ENCODE data around the gene NT5DC1.

The NT5DC1 gene

DNA sequence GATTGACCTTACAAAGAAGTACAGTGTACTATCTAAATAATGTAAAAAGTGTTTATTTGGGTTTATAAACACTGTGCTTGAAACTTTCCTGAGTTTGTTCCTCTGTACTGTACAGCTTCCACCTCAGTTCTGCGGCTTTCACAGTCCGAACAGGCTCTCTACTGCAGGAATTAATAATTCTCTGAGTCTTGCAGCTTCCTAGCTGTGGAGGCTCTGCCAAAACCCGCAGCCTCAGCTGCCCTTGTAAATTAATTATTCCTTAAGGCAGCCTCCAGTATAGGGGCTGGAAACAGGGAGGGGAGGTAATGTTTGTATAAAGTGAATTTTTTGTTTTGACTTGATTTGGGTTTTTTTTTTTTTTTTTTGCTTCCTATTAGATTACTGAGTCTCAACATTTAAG is 134.0 kb downstream of the NT5DC1 start:
- in situ Hi-C loops (cut with MboI; ENCODE audit: low sequenced_read_pairs): no loop called here

DNA sequence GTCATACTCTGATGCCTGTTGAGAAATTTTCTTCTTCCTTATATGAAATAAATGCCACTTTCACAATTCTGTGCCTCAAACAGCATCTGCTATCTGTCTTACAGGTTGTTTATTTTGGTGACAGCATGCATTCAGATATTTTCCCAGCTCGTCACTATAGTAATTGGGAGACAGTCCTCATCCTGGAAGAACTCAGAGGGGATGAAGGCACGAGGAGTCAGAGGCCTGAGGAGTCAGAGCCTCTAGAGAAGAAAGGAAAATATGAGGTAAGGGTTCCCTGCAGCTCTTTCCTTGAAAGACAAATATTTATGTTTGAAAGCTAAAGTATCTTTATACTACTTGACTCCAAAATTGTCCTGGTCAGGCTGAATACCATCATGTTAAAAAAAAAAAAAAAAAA is 137.4 kb downstream of the NT5DC1 start:
- in situ Hi-C loops (cut with MboI; ENCODE audit: low sequenced_read_pairs): no loop called here

DNA sequence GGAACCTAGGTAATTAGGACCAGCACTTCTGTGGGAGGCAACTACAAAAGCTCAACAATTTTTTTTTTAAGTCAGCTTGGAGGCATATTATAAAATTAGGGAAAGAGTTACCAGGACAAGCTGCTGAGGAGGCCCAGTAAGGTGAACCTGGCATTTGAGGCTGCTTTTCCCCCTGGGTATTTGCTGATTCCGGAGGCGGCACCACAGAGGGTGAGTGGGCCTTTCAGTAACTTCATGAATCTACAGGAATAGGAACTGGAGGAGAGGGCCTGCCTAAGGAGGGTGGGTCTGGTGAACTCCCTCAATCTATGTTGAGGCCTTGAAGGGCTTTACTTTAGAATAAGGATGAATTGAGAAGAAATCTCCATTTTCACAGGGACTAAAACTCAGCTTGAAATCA is 138.6 kb downstream of the NT5DC1 start:
- in situ Hi-C loops (cut with MboI; ENCODE audit: low sequenced_read_pairs): no loop called here

DNA sequence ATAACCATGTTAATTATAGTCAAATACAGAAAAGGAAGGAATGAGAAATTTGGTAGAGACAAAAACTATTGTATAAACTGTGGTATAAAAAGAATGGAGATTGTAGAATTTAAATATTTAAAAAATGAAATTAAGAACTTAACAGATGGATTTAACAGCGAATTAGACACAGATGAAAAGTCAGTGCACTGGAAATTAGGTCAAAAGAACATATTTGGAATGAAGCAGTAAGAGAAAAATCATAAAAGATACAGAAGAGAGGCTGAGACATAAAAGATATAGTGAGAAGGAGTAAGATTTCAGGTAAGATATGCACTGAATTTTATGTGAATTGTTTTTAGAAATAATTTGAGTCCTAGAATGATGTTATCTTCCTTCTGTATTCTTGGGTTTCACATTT is 139.2 kb downstream of the NT5DC1 start:
- in situ Hi-C loops (cut with MboI; ENCODE audit: low sequenced_read_pairs): no loop called here

DNA sequence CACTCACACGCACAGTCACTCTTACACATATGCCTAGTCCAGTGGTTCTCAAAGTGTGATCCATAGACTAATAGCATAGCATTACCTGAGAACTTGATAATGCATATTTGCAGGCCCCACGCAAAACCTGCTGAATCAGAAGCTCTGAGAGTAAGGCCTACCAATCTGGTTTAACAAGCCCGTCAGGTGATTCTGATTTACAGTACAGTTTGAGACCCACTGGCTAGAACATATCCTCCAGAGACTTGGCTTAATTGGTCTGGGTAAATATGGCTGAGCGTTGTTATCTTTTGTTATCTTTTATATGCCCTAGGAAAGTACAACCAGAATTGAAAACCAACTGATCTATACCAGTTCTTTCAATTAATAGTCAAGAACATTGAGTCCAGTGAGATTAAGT is 143.6 kb downstream of the NT5DC1 start:
- in situ Hi-C loops (cut with MboI; ENCODE audit: low sequenced_read_pairs): no loop called here

DNA sequence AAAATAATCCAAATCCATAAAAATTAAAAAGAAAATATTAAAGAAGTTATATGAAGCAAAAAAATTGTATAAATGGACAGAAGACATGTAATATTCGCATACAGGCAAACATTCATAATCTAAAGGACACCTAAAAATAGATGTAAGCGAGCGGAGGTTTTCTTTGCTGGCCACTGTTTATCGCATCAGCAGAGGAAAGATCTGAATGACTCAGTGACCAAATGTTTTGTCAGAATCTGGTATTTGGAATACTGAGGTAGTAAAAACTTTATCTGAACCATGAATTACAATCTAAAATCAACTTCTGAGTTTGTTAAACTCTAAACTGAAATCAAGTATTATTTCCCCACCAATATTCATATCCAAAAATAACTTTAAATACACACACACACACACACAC is 145.4 kb downstream of the NT5DC1 start:
- in situ Hi-C loops (cut with MboI; ENCODE audit: low sequenced_read_pairs): no loop called here

DNA sequence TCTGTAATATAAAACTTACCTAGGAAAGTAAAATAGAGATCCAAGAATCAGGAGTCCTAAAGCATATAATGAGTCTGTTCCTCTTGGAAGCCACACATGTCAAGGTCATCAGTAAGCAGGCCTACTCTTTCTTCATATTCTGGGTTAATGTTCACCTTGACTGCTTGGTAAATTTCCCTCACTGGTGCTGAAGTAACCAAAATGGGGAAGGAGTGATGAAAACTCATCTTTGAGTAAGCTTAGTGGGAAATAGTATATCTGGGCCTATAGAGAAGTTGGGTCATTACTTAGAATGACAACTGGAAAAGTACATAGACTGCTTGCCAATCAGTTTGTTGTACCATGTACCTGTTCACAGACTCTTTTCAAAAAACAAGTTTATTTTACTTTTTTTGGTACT is 146.6 kb downstream of the NT5DC1 start:
- in situ Hi-C loops (cut with MboI; ENCODE audit: low sequenced_read_pairs): no loop called here

DNA sequence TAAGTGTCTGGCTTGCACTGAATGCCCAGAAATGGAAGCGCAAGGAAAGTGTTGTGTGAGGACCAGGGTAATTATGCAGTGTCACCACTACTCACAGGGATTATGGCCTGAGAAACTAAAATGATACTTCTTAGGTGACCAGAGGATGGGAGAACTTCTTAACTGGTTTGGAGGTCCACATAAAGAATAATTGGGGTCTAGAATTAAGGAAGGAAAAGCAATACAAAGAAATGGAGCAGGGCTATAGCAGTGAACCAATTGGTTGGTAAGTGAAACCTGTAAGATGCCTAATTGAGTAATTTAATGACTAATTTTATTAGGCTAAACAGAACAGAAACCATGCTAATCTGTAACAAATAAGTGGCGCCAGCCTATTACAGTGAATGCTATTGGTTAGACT is 147.9 kb downstream of the NT5DC1 start:
- in situ Hi-C loops (cut with MboI; ENCODE audit: low sequenced_read_pairs): no loop called here

DNA sequence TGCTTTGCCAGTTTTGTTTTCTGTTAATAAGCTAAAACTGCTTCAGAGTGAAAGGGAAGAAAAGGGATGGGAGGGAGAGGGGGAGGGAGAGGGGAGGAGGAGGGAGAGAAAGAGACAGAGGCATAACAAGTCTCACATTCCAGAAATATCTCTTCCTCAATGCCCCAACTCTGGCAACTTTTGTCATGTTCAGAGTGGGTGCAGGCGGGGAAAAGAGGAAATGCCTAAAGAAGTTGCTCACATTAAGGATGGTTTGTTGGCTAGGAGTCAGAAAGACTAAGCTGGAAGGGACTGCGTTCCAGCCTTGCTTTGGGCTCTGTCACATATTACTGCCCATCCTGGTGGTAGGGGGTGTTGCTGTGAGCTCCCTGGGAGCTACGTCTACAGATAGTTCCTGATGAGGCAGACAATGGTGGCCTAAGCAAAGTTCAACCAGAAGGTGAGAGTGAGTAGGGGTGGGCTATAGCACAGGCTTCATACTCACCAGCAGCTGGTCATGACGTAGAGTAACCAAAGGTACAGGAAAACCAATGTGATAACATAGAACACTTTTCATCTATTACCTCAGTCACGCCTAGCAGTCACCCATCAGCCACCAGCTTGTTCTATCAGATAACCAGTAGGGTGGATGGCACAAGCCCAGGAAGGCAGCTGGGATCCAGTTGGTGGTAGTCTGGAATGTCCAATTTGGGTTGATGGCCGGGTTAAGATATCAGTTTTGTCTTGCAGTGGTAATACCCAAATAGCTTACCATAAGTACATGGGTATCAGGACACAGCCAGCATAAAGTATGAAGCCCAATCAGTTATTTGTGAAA is 151.1 kb downstream of the NT5DC1 start:
- in situ Hi-C loops (cut with MboI; ENCODE audit: low sequenced_read_pairs): no loop called here

DNA sequence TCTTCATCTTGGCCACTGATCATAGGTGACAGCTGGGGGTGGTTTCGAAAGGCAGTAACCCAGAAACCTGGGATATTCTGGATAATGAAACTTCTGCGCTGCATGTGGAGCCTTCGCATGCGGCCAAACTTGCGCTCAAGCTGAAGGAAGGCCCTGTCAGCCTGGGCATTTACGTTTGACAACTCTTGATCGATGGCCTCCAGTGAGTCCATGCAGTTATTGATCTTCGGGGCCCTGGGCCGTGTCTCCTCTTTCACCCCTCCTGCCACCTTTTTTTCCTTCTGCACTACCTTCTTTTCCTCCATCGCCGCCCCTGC is 152.5 kb downstream of the NT5DC1 start:
- in situ Hi-C loops (cut with MboI; ENCODE audit: low sequenced_read_pairs): no loop called here

DNA sequence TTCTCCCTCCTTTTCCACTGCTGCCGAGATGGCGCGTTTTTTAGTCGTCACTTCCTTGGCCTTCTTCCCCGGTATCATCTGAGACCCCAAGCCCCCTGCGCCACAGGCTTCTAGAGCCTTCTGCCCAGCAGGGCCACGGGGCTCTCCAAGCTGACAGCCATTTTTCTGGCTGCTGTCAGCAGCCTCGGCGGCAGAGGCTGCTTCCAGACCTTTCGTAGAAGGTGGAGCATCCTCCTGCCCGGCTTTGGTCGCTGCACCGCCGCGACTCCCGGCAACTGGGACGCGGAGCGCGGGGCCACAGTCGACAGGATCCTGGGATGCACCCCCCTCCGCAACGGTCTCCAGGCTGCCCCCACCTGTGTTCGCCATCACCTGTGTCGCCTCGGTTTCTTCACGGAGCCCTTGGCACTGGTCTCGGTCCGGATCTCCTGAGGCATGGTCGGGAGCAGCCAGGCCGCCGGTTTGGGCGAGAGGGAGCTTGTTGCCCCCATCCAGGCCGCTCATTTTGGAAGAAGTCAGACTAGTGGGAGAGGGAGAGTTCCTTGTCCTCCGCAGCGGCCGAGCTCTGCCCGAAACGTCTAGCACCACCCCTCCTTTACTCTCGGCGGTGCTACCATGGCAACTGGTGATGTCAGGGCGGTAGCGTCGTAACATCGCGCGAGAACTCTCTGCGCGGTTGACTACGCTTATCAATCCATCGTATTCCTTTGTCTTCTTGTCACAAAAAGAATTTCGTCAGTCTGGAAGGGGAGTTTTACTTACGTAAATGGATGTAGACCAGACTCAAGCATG is 153.0 kb downstream of the NT5DC1 start, which contains the start of gene TSPYL4:
Gene TSPYL4 (minus strand): TSS at position 571 of the 792 bp plus-strand sequence. CDS start 67 bp downstream, at position 504.
- in situ Hi-C loops (cut with MboI; ENCODE audit: low sequenced_read_pairs): no loop called here

DNA sequence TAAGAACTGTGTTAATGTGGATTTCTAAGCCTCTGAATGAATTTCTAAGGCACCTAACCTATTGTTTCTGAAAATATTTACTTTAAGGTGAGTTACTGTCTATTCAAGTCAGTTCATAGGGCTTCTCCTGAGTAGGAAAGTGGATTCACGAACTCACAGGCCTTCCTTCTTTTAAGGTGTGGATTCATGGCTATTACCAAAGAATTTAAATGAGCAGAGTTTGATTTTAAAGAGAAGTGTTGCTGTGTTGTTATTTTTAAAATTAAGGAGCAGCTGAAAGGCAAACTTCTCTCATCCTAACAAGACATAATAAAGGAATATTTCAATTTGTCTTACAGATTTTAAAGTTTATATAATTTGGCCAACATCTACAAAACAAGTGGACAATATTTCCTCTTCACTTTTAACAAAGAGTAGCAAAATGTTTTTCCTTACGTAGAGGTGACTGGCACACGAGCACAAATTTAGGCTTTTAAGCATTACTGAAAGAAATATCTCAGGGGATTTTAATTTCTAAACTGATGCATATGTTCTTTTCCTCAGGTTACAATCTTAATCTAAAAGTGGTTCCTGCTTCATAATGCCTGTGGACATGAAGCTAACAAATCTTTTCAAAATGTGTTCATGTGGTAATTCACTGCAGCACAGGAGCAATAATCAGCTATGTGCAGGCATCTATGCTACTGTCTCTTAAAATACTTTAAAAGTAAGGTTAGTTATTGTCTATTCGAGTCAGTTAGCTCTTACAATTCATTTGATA is 153.8 kb downstream of the NT5DC1 start:
- in situ Hi-C loops (cut with MboI; ENCODE audit: low sequenced_read_pairs): no loop called here

DNA sequence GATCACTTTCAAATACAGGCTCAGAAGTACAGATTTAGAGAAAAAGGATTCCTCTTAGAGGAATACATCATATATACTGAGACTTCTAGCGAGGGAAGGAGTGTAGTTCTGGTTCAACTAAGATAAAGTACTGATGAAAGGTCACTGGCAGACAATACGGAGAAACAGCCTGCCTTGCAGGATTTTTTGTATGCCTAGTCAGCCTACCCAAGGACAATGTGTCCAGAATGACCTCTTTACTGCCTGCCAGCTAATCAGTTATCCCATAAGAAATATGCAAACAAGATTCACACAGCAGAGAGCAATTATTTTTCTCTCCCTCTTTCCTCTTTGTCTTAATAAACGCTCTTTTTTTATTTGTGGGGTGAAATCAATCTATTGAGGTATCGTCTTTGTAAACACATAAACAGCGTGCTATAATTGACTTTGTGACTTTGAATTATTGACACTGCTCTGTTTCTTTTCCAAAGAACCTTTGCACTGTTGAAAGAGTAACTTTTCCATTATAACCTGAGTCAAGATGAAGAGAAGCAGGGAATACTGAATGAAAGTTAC is 154.7 kb downstream of the NT5DC1 start:
- in situ Hi-C loops (cut with MboI; ENCODE audit: low sequenced_read_pairs): no loop called here

DNA sequence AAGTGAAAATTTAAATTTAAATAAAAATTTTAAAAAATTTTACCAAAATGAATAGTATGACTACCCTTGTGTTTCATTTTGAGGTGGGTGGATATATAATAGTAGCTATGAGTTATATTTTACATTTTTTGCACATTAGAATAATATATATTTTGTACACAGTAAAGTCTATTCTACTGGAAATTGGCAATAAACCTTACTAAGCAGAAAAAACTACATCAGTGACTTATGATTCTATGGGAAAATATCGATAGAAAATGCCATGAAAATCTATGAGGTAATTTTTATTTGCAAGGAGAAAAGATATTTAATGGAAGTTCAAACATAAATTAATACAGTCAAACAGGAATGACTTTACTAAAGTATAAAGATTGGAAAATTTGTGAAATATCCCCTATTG is 156.0 kb downstream of the NT5DC1 start:
- in situ Hi-C loops (cut with MboI; ENCODE audit: low sequenced_read_pairs): no loop called here

DNA sequence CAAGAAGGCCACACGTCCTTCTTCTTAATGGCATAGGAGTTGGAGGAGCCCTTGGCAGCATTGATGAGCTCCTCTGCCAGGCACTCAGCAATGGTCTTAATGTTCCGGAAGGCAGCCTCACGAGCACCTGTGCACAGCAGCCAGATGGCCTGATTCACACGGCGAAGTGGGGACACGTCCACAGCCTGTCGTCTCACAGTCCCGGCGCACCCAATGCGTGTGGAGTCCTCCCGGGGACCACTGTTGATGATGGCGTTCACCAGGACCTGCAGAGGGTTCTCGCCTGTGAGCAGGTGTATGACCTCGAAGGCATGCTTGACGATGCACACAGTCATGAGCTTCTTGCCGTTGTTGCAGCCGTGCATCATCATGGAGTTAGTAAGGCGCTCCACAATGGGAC is 157.9 kb downstream of the NT5DC1 start:
- in situ Hi-C loops (cut with MboI; ENCODE audit: low sequenced_read_pairs): no loop called here

DNA sequence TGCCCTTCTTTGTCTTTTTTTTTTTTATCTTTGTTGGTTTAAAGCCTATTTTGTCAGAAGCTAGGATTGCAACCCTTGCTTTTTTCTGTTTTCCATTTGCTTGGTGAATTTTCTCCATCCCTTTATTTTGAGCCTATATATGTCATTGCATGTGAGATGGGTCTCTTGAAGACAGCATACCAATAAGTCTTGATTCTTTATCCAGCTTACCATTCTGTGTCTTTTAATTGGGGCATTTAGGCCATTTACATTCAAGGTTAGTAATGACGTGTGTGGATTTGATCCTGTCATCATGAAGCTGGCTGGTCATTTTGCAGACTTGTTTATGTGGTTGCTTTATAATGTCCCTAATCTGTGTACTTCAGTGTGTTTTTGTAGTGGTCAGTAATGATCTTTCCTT is 162.7 kb downstream of the NT5DC1 start:
- in situ Hi-C loops (cut with MboI; ENCODE audit: low sequenced_read_pairs): no loop called here

DNA sequence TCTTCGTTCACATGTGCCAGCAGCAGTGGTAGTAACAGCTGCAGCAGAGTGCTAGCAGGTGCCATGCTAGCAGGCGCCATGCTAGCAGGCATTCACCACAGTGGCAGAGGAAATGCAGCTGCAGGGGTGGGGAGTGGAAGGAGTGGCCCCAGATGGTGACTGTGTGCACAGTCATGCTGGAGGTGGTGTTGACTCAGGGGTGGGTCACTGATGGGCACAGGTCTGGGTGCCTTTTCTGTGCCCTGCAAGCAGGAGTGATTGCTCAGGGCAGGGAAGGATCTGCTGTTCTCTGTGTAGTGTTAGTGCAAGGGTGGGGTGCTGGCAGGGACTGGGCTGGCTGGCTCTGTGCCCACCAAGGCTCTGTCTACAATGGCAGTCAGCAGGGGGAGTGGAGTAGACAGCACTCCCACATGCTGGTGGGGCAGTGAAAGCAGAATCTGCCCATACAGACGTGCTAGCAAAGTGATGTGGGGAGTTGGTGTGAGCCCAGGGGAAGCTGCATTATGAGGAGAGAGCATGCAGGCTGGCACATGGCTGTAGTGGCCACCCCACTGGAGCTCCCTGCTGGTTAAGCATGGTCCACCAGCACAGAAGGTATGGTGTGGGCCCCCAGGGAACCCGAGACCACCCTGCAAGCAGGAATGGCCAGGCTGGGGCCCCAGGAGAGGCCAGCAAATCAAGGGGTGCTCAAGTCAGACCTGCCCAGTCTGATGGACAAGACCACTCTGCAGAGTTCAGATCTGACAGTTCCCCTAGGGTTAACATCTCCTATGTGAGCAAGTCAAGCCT is 164.6 kb downstream of the NT5DC1 start:
- in situ Hi-C loops (cut with MboI; ENCODE audit: low sequenced_read_pairs): no loop called here

DNA sequence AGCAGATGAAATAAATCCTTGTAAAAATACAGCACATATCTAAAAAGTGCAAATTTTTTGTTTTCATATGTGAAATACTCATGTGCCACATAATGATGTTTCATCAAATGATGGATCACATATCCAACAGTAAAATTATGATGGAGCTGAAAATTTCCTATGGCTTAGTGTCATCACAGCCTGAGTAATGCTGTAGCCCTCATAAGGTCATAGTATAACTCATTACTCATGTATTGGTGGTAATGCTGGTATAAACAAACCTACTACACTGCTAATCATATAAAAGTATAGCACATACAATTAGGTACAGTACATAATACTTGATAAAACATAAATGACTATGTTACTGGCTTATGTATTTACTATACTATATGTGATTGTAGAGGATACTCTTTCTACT is 166.2 kb downstream of the NT5DC1 start:
- in situ Hi-C loops (cut with MboI; ENCODE audit: low sequenced_read_pairs): no loop called here

DNA sequence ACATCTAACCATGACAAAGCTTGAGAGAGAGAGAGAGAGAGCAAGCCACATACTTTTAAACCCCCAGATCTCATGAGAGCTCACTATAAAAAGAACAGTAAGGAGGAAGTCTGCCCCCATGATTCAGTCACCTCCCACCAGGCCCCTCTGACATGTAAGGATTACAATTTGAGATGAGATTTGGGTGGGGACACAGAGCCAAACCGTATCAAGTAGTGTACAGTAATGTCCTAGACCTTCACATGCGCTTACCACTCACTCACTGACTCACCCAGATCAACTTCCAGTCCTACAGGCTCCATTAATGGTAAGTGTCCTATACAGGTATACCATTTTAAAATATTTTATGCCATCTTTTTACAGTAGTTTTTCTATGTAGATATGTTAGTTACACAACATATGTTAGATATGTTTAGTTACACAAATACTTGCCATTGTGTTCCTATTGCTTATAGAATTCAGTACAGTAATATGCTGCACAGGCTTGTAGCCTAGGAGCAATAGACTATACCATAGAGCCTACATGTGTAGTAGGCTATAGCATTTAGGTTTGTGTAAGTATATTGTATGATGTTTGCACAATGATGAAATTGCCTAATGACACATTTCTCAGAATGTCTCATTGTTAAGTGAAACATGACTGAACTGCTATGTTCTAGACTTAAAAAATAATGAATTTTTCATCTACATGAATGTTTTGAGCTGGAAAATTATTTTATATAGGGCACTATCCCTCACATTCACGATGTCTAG is 167.4 kb downstream of the NT5DC1 start:
- in situ Hi-C loops (cut with MboI; ENCODE audit: low sequenced_read_pairs): no loop called here

Measured in HL-60/S4 (cell line).